Gastrocnemius medialis (tissue), 4 donors: ENCODE results near the gene CTU2.

ENCODE experiments used
- POLR2A ChIP-seq, 2 donors: fragments of 450-650 bp; IDR thresholded peaks; one replicate each; pipeline ENCODE4 v1.6.1; 2017; ENCODE audit warnings: antibody characterized with exemption in 2 of 2, mild to moderate bottlenecking in 2 of 2, moderate library complexity in 2 of 2
- TF ChIP-seq, protein P1 (sequence below), 5 experiments: fragments of 450-650 bp in 3 of 5; fragments of 200-600 bp in 2 of 5; sonication (generic) in 2 of 5; IDR thresholded peaks in 4 of 5; conservative IDR thresholded peaks in 1 of 5; 1 replicate in 4 of 5; 2 replicates in 1 of 5; pipeline ENCODE4 v1.5.1; 2016 to 2019; ENCODE audit warnings: antibody characterized with exemption in 5 of 5, mild to moderate bottlenecking in 3 of 5, moderate library complexity in 3 of 5

- TF ChIP-seq POLR2A (IDR thresholded peaks at IDR 0.05) = no peak
- TF ChIP-seq, protein P1, sequence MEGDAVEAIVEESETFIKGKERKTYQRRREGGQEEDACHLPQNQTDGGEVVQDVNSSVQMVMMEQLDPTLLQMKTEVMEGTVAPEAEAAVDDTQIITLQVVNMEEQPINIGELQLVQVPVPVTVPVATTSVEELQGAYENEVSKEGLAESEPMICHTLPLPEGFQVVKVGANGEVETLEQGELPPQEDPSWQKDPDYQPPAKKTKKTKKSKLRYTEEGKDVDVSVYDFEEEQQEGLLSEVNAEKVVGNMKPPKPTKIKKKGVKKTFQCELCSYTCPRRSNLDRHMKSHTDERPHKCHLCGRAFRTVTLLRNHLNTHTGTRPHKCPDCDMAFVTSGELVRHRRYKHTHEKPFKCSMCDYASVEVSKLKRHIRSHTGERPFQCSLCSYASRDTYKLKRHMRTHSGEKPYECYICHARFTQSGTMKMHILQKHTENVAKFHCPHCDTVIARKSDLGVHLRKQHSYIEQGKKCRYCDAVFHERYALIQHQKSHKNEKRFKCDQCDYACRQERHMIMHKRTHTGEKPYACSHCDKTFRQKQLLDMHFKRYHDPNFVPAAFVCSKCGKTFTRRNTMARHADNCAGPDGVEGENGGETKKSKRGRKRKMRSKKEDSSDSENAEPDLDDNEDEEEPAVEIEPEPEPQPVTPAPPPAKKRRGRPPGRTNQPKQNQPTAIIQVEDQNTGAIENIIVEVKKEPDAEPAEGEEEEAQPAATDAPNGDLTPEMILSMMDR (IDR thresholded peaks at IDR 0.05 in 4 of 5, conservative IDR thresholded peaks at IDR 0.05 in 1 of 5) = no peak
Measured at GRCh38 chr16:88727871-88728270, 21.6 kb downstream of the CTU2 start.
